Activated CD8-positive, alpha-beta memory T cell treated with anti-CD3 and anti-CD28 coated beads for 4 hours (primary cell): ENCODE data around the gene ELOA2.
"Not testable (repeated sequence)": the region's sequence is repeated elsewhere in the genome, so short reads cannot be mapped to it uniquely, and the experiment has no call there.

Experiments used
- DNase-seq, 2 donors: peaks; one replicate each; pipeline ENCODE4 v3.0.0-alpha.2; 2020; ENCODE audit warnings: low read depth in 2 of 2

The ELOA2 gene, protein sequence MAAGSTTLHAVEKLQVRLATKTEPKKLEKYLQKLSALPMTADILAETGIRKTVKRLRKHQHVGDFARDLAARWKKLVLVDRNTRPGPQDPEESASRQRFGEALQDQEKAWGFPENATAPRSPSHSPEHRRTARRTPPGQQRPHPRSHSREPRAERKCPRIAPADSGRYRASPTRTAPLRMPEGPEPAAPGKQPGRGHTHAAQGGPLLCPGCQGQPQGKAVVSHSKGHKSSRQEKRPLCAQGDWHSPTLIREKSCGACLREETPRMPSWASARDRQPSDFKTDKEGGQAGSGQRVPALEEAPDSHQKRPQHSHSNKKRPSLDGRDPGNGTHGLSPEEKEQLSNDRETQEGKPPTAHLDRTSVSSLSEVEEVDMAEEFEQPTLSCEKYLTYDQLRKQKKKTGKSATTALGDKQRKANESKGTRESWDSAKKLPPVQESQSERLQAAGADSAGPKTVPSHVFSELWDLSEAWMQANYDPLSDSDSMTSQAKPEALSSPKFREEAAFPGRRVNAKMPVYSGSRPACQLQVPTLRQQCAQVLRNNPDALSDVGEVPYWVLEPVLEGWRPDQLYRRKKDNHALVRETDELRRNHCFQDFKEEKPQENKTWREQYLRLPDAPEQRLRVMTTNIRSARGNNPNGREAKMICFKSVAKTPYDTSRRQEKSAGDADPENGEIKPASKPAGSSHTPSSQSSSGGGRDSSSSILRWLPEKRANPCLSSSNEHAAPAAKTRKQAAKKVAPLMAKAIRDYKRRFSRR

DNA sequence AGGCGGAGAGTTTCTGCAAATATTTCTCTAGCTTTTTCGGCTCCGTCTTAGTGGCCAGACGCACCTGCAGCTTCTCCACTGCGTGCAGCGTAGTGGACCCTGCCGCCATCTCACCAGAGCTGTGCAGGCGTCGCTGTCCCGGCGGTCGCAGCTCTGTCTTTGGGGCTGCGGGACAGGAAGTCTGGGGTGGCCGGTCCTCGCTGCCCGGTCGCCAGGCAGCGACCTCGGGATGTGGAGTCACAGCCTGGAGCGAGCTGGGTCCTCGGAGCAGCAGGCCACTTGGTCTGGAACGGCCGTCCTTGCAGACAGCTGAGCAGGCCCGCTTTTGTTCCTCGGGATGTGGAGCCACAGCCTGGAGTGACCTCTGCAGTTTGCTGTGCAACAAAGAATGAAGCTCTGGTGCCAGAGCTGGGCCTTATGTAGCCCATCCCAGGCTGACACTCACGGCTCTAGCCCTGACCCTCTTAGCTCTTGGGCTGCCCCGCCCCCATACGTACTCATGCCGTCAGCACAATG lies at the start of gene ELOA2:
Gene ELOA2, minus strand, starts transcription at position 466 of the 516 bp plus-strand sequence. Its CDS starts 357 bp downstream, at position 109.
- no peak for DNase-seq

DNA sequence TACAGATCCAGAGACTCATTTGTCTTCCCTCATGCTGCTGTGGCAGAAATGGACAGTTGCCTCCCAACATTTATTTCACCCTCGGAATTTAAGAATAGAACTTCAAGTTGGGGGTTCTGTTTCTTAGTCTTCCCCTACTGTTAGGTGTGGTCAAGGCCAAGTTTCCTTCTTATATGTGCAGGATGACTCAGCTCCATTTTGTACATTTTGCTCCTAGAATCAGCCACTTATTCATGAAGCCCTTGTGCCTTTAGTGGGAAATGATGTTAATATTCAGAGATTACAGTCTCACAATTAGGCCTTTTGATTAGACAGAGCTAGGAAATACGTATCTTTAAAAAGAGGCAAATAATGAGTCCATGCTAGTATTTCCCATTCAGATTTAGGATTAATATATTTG lies 46.2 kb upstream of the ELOA2 start:
- no peak for DNase-seq

DNA sequence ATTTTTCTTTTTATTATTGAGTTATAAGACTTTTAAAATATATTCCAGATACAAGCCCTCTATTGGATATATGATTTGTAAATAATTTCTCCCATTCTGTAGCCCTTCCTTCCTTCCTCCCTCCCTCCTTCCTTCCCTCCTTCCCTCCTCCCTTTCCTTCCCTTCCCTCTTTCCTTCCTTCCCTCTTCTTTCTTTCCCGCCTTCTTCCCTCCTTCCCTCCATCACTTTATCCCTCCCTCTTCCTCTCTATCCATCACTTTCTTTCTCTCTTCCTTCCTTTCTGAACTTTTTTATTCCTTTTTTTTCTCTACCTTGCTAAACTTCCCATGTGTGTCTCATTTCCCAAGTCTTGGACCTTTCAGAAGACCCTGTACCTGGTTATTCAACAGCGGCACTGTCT lies 45.5 kb upstream of the ELOA2 start:
- no peak for DNase-seq

DNA sequence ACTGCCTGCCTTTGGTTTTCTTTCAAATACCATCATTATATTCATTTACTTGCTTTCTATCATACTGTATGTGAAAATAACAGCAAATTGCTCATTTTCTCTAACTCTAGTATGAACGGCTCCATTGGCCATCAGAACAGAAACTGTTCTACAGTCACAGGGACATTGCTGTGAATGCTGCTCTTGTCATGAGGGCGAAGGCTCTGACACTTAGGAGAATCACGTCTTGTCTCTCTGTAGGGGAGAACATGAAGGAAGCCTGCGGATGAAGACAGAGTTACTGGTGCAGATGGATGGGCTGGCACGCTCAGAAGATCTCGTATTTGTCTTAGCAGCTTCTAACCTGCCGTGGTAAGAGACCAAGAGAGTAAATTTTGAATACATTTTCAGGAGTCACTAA lies 41.7 kb upstream of the ELOA2 start:
- no peak for DNase-seq

DNA sequence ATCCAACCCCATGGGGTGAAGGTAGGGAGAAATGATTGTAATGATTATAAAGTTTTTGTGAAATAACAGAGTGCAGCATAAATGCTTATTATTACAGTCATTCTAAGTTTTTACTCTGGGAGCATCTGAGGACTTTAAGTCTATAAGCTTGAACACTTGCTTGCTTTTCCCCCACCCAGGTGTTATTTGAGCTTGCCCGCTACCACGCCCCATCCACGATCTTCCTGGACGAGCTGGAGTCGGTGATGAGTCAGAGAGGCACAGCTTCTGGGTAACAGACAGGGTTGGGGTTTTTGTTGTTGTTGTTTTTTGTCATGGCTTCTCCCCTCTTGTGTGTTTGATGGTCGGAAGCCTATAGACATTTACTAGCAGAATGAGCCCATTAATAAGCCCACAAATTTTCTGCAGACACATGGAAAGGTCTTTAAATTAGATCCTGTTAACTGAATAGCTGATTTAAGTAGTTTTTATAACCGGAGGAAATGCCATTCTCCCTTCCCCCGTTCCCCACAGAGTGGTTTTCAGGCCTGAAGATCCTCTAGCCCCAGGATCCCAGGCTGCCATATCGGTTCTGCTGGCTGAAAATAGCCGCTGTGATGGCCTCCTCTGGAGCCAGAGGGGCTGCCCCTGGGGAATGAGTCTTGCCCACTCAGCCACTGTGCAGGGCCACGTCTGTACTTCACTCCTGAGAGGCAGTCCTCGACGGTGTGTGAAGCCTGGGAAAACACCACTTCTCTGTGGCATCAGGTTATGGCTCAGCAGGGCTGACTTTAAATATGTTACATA lies 39.9 kb upstream of the ELOA2 start:
- DNase-seq = no peak

DNA sequence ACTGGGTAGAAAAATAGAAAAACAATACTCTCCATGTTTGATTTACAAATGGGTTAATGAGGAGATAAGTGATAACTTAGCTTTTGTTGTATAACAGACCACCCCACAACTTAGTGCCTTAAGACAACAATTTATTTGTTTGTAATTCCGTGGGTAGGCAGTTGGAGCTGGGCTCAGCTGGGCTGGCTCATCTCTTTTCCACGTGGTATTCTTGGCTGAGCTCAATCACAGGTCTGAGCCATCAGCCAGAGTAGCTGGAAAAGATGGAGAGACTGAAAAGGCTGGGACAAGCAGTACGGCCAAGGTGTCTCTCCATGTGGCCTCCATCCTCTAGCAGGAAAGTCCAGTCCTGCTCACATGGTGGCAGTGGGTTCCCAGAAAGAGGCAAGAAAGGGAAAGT lies 32.2 kb upstream of the ELOA2 start:
- no peak for DNase-seq

DNA sequence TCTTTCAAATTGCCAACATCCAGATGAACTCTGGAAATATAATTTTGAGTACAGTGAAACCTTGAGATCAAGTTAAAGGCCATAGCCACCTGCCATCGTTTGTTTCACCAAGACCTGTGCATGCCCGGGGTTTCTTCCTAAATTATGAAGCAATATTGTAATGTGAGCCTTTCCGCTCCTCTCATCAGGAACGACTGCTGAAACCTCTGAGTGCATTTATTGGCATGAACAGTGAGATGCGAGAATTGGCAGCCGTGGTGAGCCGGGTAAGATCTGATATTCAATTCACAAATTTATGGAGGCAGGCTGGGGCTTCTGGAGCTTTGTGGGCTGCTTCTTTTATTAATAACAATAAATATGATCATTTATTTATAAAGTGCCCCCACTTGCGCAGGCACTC lies 27.7 kb upstream of the ELOA2 start:
- no peak for DNase-seq

DNA sequence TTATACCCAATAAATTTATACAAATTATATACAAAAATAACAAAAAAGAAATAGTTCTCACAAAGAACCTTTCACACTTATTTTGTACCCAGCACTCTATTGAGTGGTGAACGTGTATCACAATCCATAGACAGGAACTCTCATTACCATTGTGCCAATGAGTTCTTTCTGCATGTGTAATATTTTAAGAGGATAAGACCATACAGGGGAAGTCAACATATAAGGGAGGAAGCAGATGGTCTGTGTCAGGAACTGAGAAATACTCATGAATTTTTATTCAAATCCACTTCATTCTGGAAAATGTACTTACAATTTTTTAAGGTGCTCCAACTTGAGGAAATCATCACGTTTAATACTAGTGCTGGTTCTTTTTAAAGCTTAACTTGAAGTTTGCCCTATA lies 27.1 kb upstream of the ELOA2 start:
- no peak for DNase-seq

DNA sequence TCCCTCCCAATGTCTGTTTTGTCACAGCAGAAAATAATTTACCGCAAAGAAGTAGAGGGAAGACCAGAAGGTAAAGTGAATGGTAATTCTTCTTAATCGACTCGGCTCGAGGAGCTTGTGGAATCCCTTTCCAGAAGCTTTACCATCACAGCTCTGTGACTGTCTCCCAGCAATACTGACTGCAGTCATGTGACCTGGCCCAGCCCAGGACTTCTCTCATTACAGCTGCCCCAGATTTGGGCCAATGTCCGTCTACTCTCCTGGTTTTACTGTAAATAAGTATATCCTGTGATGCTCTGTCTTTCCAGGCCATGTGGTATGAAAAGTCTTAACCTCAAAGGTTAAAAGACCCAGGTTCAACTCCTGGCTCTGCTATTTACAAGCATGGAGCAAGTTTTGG lies 18.9 kb upstream of the ELOA2 start:
- no peak for DNase-seq

DNA sequence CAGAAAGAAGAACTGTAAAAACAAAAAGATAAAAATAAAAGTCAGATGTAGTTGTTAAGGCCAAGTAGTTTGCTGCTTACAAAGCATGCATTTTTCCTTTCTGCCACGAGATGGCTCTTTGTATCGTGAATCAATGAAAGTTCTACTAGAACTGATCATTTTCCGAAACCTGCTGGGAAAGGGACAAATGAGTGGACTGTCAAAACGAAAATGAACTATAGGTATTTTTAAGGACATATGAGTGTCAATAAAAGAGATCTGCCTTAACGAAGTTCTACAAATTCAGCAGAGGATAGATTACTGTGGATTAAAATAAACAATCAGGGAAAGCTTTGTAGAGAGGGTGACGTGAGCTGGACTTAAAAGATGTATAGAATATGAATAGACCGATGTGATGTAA lies 15.0 kb upstream of the ELOA2 start:
- DNase-seq = no peak

DNA sequence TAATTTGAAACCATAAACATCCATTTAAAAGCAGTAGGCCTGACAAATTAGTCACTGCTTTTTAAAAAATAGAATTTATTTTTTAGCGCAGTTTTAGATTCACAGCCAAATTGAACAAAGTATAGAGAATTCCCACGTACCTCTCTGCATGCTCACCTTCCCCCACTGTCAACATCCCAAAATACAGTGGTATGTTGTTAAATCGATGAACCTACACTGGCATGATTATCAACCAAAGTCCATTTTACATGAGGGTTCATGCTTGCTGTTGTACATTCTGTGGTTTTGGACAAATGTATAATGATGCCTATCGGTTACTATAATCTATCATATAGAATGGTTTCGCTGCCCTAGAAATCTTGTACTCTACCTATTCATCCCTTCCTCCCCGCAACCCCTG lies 5.6 kb upstream of the ELOA2 start:
- no peak for DNase-seq

DNA sequence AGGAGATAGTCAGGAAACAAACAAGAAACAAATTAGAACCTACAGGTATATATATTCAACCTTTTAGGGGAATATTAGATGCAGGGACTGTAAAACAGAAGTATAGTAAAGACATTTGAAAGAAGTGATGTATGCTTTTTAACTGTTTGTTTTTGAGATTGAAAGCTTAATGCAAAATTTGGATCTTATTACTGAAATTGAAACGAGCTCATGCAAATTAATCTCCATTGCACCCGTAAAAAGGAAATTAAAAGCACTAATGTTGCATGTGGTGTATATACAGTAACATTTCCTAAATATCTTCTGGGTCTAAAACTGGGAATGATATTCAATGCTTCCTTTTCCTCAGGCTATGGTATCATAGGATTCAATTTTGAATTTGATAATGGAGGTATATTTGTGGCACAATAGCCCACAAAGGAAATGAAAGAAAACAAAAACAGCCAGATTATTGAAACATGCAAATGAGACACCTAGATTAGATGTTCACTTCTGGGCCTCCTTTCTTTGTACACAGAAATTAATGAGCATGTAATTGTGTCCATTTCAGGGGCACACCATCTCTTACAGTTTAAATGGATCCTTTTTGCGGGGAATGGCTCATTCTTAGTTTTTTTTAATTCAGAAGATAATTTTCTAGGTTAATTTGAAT lies 1.6 kb upstream of the ELOA2 start:
- no peak for DNase-seq

DNA sequence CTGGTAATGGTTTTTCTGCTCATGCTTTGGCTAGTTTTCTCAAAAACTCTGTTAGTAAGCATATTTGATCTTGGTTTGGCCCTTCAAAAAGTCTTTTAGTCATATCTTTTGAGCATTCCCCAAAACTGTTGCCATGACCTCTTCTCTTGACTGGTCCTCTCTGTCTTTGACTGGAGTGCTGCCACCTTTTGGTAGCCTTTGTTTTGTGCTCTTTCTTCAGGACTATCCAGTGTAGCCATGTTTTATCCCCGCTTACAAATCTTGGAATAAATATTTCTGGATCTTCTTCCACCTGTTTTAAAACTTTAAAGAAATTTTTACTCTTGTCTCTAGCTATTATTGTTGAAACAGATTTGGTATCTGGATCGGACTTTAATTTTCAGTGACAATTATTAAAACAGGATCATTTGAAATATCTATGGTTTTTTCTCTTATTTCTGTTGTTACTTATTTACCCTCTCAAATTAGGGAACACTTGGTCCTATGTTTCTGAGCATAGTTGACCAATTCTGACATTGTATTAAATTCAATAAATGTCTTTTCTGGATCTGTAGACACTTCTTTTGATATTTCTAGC lies 965 bp upstream of the ELOA2 start:
- DNase-seq = no peak

DNA sequence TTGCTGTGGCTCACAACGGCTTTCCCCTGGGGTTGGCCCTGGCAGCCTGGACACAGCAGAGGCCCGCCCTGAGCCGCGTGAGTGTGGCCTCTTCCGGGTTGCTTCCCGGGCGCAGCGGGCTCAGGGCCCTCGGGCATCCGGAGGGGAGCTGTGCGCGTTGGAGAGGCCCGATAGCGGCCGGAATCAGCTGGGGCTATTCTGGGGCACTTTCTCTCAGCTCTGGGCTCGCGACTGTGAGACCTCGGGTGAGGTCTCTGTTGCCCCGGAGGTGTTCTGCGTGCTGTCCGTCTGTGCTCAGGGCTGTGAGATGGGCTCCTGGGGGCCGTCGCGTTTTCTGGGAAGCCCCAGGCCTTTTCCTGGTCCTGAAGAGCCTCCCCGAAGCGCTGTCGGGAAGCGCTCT lies 830 bp downstream of the ELOA2 start:
- not testable (repeated sequence) for DNase-seq

DNA sequence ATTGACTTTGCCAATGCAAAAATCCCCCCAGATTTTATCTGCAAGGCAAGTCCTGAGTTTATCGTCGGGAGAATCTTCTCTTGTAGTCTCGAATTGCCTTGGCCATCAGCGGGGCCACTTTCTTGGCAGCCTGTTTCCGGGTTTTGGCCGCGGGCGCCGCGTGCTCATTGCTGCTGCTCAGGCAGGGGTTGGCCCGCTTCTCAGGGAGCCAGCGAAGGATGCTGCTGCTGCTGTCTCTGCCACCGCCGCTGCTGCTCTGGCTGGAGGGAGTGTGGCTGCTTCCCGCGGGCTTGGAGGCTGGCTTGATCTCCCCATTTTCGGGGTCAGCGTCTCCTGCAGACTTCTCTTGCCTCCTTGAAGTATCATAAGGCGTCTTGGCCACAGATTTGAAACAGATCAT lies 2.5 kb downstream of the ELOA2 start:
- no peak for DNase-seq

DNA sequence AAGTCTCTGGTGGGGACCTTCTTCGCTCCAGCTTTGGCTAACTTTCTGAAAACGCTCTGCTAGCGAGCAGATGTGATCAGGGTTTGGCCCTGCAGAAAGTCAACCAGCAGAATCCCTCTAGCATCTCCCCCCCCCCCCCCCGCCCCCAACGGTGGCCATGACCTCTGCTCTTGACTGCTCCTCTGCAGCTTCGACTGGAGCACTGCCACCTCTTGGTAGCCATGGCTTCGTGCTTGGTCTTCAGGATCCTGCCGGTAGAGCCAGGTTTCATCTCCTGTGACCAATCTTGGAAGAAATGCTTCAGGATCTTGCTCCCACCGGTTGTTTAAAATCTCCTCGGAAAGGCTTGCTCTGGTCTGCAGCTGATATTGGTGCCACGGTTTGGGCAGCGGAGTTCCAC lies 4.5 kb downstream of the ELOA2 start:
- not testable (repeated sequence) for DNase-seq

DNA sequence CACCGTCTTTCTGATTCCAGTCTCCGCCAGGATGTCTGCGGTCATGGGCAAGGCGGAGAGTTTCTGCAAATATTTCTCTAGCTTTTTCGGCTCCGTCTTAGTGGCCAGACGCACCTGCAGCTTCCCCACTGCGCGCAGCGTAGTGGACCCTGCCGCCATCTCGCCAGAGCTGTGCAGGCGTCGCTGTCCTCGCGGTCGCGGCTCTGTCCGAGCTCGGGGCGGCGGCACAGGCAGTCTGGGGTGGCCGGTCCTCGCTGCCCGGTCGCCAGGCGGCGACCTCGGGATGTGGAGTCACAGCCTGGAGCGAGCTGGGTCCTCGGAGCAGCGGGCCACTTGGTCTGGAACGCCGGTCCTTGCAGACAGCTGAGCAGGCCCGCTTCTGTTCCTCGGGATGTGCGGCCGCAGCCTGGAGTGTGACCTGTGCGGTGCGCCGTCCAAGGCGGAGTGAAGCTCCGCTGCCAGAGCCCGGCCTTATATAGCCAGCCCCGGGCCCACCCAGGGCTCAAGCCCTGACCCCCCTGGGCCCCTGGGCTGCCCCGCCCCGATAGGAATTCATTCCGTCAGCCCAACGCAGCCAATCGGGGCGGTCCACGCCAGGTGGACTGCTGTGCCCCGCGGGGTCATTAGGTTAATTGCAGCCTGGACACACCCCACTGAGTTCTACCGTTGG lies 5.6 kb downstream of the ELOA2 start:
- not testable (repeated sequence) for DNase-seq

DNA sequence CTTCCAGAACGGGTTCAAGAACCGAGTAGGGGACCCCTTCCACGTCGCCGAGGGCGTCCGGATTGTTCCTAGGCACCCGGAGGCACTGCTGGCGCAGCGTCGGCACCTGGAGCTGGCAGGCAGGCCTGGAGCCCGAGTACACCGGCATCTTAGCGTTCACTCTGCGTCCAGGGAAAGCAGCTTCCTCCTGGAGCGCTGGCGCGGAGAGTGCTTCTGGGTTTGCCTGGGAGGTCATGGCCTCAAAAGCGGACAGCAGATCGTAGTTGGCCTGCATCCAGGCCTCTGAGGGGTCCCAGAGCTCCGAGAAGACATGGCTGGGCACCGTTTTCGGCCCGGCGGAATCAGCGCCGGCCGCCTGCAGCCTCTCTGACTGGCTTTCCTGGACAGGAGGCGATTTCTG lies 6.7 kb downstream of the ELOA2 start:
- DNase-seq = not testable (repeated sequence)

DNA sequence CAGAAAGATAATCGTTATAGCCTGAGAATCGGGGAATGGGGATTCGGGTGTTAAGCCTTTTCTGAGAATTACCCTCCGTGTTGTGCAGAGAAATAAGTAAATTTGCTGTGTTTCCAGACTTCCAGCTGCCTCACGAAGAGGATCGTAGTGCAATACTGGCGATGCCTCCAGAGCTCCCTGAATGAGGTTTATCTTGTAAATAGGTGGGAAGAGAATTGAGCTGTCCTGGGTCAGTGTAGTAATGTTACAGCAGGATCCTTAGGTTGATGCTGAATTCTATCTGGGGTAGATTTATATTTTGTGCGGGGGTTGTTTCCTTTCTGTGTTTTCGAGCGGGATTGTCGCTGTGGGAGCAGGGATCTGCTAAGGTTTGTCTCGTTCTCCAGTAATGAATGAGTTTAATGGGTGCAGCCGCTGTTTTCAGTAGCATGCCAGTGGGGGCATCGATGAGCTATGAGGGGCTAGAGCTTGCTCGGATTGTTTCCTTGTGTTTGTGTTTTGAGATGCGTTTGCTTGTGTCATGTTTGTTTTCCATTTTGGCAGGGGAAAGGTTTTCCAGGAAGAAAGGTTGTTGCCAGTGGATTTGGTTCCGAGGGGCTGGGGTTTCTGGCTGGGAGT lies 9.8 kb downstream of the ELOA2 start:
- not testable (repeated sequence) for DNase-seq

DNA sequence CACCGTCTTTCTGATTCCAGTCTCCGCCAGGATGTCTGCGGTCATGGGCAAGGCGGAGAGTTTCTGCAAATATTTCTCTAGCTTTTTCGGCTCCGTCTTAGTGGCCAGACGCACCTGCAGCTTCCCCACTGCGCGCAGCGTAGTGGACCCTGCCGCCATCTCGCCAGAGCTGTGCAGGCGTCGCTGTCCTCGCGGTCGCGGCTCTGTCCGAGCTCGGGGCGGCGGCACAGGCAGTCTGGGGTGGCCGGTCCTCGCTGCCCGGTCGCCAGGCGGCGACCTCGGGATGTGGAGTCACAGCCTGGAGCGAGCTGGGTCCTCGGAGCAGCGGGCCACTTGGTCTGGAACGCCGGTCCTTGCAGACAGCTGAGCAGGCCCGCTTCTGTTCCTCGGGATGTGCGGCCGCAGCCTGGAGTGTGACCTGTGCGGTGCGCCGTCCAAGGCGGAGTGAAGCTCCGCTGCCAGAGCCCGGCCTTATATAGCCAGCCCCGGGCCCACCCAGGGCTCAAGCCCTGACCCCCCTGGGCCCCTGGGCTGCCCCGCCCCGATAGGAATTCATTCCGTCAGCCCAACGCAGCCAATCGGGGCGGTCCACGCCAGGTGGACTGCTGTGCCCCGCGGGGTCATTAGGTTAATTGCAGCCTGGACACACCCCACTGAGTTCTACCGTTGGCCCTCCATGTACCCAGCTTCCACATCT lies 11.5 kb downstream of the ELOA2 start:
- not testable (repeated sequence) for DNase-seq
